Raji (cell line): ENCODE data around the gene TCIRG1.

ENCODE experiments used
- POLR2A ChIP-seq: IDR thresholded peaks from 2 replicates; pipeline ENCODE4 v1.6.1; 2011; ENCODE audit warnings: low read depth, low read length, control low read depth; ENCODE audit not compliant: insufficient read depth

Gene TCIRG1

DNA sequence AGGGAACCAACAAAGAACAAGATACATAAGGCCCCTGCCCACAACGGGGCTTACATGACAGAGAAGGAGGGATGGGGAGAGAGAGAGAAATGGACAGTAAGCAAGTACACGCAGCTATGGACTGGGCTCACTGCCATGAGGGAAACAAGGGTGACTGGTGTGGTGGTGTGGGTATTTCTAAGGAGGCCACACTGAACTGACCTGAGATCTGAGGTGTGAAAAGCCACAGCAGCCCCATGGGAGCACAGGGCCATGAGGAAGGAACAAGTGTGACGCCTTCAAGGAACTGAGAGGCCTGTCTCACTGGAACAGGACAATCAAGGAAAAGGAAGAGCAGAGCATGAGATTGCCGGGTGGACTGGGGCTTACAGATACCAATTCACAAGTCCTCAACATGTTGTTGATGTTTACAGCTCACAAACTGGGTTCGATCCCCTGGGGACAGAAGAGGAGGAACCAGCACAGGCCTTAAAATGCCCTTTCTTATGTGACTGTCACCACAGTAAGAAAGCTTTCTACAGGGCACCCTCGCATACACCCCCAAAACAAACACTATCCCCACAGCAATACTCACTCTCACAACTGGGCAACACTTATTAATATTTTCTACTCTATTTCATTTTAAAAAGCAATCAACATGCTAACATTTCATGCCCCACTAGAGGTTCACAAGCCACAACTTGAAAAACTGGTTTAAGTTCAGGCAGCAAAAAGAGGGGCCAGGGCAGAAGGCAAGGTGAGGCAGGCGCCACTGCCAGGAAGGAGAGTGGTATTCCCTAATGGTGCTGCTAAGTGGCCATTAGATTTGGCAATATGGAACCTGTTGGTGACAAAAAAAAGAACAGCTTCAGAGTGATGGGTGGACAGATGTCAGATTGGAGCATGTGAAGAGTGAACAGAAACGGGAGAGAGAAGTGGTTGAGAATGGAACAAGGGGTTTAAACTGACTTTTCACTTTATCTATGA is 39.1 kb downstream of the TCIRG1 start:
- no peak for TF ChIP-seq POLR2A

DNA sequence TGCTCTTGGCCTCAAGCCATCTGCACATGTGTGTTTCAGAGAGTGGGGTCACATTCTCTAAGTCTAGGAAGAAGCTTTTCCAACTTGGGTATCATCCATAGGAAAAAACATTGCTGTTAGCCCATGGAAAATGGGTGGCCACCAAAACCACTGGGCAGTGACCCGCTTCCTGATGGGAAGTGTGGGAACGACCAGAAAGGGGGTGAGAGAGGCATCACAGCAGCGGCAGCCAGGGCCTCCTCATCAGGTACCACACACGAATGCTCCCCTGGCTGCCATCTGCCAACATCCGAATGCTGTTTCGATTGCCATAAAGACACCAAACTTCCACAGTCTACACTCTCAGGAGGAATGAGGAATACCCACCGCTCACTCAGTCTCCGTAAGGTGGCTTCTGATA is 42.0 kb downstream of the TCIRG1 start:
- no peak for TF ChIP-seq POLR2A

DNA sequence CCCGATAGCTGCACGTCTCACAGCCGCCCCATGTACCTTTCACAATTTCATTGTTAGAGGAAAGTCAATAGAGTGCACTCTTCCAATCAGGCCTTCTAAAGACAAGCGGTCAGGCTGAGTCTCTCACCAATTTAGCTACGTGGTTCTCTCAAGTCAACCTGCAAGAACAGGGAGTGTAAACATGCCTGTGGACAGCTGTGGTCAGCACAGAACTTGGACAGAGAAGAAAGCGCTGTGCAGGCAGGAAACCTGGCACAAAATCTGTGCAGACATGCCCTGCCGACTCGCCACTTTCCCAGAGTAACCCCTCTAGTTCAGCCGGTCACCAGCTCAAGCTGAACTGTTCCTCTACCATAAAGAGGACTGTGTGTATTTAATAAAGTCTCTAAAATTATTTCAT is 42.9 kb downstream of the TCIRG1 start:
- TF ChIP-seq POLR2A = no peak

DNA sequence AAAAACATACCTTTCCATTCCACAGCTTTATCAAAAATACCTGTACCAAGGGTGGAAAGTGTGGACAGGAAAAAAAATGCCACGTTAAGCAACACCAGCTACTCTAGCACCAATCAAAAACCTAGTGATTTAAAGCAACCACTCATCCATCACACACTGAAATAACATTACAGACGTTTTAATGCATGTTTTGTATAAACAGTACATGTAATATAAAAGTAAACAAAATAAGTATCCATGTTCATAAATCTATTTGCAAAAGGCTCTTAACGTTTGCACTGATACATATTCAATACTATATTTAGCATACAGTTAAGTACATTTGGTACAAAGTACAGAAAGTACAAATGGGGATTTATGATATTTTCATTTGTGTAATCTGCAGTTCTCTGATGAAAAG is 43.7 kb downstream of the TCIRG1 start:
- no peak for TF ChIP-seq POLR2A

DNA sequence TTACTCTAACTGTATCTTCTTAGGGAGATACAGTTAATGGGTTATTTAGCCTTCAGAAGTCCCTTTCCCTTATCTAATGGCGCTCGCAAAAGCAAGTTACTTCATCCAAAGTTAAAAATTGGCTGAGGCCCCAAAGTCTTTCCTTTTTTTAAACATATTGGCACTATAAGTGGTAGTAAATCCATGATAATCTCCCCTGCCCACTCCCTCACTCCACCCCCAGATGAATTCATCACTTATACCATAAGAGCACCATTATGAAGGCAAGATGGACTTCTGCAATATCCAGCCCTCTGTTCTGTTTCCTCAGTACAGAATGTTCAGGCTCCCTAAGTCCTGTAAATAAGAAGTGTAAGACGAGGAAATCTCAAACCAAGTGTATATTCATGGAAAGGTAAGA is 44.7 kb downstream of the TCIRG1 start:
- no peak for TF ChIP-seq POLR2A

DNA sequence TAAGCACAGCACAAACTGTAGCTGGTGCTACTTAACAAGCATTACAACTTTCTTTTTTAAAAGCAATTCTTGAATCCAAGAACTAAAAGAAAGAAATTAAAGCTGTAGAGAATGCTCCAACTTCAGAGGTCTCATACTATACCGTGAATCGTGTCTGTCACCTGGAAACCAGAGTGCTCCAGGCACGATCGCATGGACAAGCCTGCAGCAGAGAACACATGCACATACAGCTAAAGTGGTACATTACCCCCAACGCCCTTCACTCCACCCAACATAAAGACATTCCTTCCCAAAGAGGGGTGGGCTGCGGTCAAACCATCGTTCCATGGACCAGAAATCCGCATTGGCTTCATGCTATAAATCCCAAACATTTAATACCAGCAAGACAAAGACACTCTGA is 50.9 kb downstream of the TCIRG1 start:
- no peak for TF ChIP-seq POLR2A

DNA sequence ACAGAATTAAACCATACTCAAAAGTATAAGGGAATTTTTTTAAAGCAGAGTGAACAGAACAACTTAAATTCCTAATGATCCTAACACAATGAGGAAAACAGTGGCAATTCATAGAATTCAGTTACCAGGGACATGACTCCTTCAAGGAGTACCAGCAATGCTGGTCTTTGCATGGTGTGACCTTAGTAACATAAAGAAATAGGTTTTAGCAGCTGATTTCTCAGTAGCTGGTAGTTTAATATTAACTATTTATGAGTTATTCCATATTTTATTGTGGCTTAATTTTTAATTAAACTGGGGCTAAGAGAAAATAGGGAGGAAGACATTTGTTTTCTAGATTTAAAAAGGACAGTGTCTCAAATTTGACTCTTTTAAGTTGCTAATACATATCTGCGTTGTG is 51.5 kb downstream of the TCIRG1 start:
- no peak for TF ChIP-seq POLR2A

DNA sequence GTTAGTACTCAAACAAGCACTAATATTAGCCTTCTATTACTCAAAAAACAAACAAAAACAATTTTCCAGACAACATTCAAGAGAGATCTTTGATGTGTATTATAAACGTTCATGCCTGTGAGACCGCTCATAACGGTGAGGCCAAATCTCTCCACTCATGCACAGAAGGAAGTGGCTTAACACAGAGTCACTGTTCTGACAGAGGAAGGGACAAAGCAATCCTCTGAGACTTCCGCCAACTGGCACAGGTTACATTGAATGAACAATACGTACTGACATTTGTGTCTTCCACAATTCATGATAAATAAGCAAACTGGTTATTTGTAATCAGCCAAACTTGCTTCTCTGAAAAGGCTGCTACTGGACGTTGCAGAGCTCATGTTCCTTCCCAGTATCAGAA is 51.9 kb downstream of the TCIRG1 start:
- no peak for TF ChIP-seq POLR2A

DNA sequence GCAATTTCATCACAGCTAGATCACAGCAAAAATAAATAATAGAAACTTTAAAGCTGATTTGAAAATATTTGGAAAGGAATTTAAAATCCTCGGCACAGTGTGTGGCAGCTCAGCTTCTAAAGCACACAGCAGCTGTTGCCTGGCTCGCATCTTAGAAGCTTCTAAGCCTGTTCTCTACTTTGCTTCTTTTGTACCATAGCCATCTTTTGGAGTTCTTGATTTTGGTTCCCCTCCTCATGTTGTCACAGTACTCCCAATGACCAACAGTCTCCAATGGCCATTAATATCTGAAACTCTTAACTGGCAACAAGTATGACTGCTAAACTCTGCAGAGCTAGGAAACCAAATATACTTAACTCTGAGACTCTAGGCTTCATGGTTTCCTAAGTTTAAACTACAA is 53.6 kb downstream of the TCIRG1 start:
- no peak for TF ChIP-seq POLR2A

DNA sequence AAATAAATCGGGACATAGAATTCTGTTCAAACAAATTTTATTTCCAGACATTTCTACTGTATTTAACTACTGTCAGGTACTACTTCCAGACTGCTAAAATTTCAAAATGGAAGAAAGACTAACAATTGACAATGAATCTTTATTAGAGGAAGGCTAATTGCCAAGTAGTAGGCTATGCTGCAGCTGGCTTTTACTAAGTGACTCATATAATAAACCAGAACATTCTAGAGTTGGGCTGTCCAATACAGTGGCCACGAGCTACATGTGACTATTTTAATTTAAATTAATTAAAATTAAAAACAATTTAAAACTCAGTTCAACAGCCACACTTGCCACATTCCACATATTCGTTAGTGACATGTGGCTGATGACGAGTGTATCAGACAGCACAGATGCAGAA is 54.7 kb downstream of the TCIRG1 start:
- TF ChIP-seq POLR2A = no peak

DNA sequence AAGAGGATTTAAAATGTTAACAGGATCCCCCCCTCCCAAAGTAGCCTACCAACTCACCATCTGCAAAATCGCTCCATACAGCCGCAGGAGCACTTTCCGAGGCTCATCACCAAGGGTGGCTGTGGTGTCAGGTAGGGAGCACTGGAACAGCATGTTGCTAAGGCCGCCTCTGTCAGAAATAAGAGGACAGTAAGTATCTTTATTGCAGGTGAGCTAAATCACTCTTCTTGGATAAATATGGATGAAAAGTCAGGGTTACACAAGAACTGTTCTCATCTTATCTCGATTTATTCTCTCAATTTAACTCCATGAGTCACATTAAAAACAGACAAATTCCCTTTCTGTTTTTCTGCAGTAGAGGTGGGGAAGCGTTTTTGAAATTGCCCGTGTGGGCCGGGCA is 58.1 kb downstream of the TCIRG1 start:
- TF ChIP-seq POLR2A = no peak

DNA sequence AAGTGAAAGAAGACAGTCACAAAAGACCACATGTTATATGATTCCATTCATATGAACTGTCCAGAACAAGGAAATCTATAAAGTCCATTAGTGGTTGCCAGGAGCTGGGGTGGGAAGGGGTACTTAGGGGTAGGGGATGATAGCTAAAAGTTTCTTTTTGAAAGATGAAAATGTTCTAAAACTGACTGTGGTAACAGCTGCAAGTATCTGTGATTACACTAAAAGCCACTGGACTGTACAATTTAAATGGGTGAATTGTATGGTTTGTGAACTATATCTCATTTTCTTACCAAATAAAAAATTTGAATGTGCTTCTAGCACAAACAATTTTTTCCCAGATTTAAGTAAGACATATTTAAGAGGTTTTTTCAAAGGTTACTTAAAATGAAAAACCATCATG is 60.2 kb downstream of the TCIRG1 start:
- no peak for TF ChIP-seq POLR2A

DNA sequence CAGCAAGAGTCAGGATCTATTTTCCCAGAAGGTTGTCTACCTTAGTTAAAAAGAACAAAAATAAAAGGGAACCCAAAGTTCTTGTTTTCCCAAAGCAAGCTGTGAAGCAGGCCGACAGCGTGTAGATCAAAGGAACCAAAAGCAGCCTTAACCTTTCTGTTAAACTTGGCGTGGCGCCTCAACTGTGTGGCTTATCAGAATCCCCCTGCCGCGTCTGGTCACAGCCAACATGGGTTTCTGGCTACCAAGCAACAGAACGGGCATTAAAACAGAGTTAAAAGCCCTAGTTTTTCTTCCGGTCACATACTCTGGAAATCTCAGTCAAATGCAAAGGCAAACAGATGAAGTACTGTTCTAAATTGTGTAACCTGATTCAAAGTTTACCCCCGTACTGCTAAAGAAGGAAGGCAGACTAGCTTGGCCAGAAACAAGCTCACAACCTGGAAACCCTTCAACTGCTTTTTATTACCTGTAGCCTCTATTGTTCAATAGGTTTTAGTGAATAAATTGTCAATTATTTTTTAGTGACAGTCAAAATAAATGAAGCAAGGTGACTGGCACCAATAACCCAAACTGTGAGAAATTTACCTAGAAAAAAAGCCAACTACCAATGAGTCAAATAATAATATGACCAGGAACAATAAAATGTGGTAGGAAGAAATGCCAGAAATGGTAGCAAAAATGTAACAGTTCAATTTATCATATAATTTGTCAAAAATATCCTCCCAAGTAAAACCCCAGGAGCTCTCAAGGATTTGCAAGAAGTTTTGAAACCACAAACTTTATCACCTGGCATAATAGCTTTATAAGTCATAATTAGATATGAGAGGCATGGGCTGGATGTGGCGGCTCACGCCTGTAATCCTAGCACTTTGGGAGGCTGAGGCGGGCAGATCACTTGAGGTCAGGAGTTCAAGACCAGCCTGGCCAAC is 60.9 kb downstream of the TCIRG1 start:
- no peak for TF ChIP-seq POLR2A
